ACC112 (cell line): Measurements from ENCODE around the gene OR2S2.
"Not testable (repeated sequence)": the region's sequence is repeated elsewhere in the genome, so short reads cannot be mapped to it uniquely, and the experiment has no call there.

Source experiments
- H2AFZ ChIP-seq: fragments of 200-600 bp; sonication (generic); one replicate; pipeline ENCODE4 v1.6.0; 2017; ENCODE audit warnings: antibody characterized with exemption, low read length; ENCODE audit not compliant: unreplicated experiment
- H3K27ac ChIP-seq: fragments of 200-600 bp; sonication (generic); 2 replicates; pipeline ENCODE4 v1.5.1; 2014; ENCODE audit warnings: low read depth, mild to moderate bottlenecking, antibody characterized with exemption, low read length, moderate library complexity
- H3K27me3 ChIP-seq: fragments of 200-600 bp; sonication (generic); 2 replicates; pipeline ENCODE4 v1.6.1; 2014; ENCODE audit warnings: mild to moderate bottlenecking, antibody characterized with exemption, low read length, moderate library complexity, mixed read lengths; ENCODE audit not compliant: insufficient read depth
- H3K36me3 ChIP-seq: fragments of 200-600 bp; sonication (generic); 2 replicates; pipeline ENCODE4 v1.6.1; 2016; ENCODE audit warnings: mild to moderate bottlenecking, antibody characterized with exemption, low read length, moderate library complexity, mixed read lengths; ENCODE audit not compliant: insufficient read depth
- H3K4me1 ChIP-seq: fragments of 200-600 bp; sonication (generic); one replicate; pipeline ENCODE4 v1.6.1; 2016; ENCODE audit warnings: low read length, mixed read lengths; ENCODE audit not compliant: insufficient read depth, unreplicated experiment, control insufficient read depth
- H3K4me3 ChIP-seq: fragments of 200-600 bp; sonication (generic); 2 replicates; pipeline ENCODE4 v1.5.1; 2014; ENCODE audit warnings: mild to moderate bottlenecking, low read depth, low read length
- H3K79me2 ChIP-seq: fragments of 200-600 bp; sonication (generic); one replicate; pipeline ENCODE4 v1.6.0; 2016; ENCODE audit warnings: low read length; ENCODE audit not compliant: control insufficient read depth, unreplicated experiment, insufficient read depth

The OR2S2 gene, protein sequence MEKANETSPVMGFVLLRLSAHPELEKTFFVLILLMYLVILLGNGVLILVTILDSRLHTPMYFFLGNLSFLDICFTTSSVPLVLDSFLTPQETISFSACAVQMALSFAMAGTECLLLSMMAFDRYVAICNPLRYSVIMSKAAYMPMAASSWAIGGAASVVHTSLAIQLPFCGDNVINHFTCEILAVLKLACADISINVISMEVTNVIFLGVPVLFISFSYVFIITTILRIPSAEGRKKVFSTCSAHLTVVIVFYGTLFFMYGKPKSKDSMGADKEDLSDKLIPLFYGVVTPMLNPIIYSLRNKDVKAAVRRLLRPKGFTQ

DNA sequence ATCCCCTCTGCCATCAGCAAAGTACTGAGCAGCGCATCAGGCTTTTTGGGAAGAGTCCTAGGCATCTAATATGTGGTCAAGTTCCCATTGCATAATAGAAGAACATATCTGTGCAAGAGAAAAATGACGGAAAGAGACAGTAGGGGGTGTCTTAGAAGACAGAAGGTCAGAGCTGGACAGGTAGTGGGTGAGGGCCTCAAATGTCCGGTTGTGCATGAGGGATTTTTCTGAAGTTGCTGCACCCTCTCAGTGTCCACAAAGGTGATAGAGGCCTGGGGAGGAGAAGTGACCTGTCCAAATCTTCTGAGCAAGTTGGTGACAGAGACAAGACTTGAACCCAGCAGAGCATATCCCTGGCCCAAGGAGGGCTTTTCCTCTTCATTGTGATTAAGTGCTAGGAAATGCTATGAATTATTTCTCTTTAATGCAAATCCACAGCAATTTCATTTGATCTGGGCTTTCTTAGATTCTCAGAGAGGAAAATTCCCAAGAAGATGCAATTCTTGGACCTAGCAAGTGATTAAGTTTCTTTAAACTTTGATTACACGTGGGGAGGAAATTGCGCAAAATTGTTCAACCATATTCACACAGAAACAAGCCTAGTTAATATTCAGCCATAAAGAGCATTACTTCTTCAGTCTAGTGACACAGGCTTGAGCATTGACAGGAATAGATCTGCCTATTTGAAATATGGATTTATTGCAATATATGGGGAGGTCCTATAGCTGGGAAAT, at the start of gene OR2S2:
Gene OR2S2 (minus strand): TSS at position 51 of the 734 bp plus-strand sequence. CDS start 56 bp downstream, outside the sequence.
- H3K4me1 ChIP-seq: peaks cover 29% of the 10 kb centered on the region
- H3K36me3 ChIP-seq: no peaks in the 10 kb centered on the region
- H3K4me3 ChIP-seq: no peak within 1 kb of the TSS
- no peak within 1 kb of the TSS for H3K27ac ChIP-seq
- no peak within 1 kb of the TSS for H2AFZ ChIP-seq
- no peaks in the 10 kb centered on the region for H3K79me2 ChIP-seq
- H3K27me3 ChIP-seq: no peaks in the 10 kb centered on the region

DNA sequence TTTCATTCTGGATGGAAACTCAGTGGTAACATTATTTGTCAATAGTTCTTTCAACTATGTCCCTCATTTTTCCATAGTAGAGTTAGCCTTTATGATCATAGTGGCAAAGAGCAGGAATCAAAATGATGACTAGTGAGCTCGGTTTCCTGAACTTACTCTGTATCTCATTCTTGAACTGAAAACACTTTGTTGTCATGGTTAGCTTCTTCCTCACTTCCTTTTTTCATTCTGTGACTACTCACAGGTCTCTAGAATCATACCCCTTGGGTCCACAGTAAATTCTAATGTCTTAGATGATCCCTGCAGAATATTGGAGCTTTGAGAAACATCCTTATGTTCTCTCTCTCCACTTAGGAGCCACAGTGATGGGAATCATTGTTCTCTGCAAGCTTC, 49.4 kb upstream of the OR2S2 start:
- no peaks in the 10 kb centered on the region for H3K4me1 ChIP-seq
- H3K79me2 ChIP-seq: no peaks in the 10 kb centered on the region
- no peak overlapping the region for H2AFZ ChIP-seq
- H3K4me3 ChIP-seq: no peak overlapping the region
- H3K27ac ChIP-seq: no peak overlapping the region
- no peaks in the 10 kb centered on the region for H3K36me3 ChIP-seq
- H3K27me3 ChIP-seq: peaks cover 21% of the 10 kb centered on the region; the same call in 1 of the 2 replicates

DNA sequence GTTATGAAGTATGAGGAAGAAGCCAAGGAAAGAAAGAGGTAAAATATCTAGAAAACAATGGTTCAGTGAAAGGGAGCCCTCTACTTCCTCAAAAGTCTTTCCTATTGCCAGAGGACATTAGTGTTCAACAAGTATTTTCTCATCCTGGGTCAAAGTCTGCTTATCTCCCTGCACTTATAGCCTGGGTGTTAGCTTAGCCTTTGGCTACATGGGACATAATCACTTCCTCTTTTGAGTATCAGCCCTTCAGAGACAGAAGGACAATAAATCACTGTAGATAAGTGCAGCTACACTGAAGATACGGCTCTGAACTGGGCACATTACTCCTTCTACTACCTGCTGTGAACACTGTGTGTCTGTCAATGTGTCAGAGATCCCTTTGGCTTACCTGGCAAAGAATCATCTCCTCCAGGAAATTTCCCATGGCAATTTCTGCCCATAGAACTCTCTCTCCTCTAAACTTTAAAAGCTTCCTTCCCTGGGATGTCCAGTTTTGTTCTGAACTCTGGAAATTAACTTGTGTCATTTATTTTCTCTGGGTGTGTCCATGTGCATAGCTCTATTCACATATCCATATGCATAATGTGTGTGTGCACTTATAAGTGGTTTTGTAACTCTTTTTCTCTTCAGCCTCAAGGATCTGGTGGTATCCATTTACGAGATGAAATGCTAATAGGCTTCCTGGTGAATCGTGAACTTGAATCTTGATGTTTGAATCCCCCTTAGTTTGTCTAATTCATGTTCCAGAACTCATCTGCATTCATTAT, 48.8 kb upstream of the OR2S2 start:
- Histone ChIP-seq H3K27me3 (peaks cover 21% of the 10 kb centered on the region; the same call in 1 of the 2 replicates), H3K4me1 (no peaks in the 10 kb centered on the region), H3K27ac (no peak overlapping the region), H3K36me3 (no peaks in the 10 kb centered on the region), H3K4me3 (no peak overlapping the region), H2AFZ (no peak overlapping the region), H3K79me2 (no peaks in the 10 kb centered on the region)

GRCh38 chr9:36005891-36006290, 47.9 kb upstream of the OR2S2 start:
- no peak overlapping the region for H3K27ac ChIP-seq
- no peaks in the 10 kb centered on the region for H3K4me1 ChIP-seq
- H3K4me3 ChIP-seq: no peak overlapping the region
- H3K36me3 ChIP-seq: no peaks in the 10 kb centered on the region
- H3K27me3 ChIP-seq: peaks cover 21% of the 10 kb centered on the region; the same call in 1 of the 2 replicates
- H3K79me2 ChIP-seq: no peaks in the 10 kb centered on the region
- H2AFZ ChIP-seq: no peak overlapping the region

- no peaks in the 10 kb centered on the region for H3K36me3 ChIP-seq
- H3K4me3 ChIP-seq: no peak overlapping the region
- peaks cover 13% of the 10 kb centered on the region for H3K4me1 ChIP-seq
- no peak overlapping the region for H2AFZ ChIP-seq
- H3K27me3 ChIP-seq: no peaks in the 10 kb centered on the region
- no peak overlapping the region for H3K27ac ChIP-seq
- no peaks in the 10 kb centered on the region for H3K79me2 ChIP-seq
These were observed 40.4 kb upstream of the OR2S2 start for GRCh38 chr9:35998333-35998732.

DNA sequence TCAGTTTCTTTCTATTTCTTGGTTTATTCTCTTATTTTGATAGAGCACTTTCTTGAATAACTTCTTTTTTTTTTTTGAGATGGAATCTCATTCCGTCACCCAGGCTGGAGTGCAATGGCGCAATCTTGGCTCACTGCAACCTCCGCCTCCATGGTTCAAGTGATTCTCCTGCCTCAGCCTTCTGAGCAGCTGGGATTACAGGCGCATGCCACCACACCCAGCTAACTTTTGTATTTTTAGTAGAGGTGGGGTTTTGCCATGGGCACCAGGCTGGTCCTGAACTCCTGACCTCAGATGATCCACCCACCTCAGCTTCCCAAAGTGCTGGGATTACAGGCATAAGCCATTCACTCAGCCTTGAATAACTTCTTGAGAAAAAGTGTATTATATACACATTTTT, 39.1 kb upstream of the OR2S2 start:
- H3K36me3 ChIP-seq, H2AFZ ChIP-seq, H3K4me3 ChIP-seq, H3K79me2 ChIP-seq, H3K27me3 ChIP-seq: not testable (repeated sequence)
- Histone ChIP-seq H3K27ac (peak overlapping the region; percentile 71), H3K4me1 (peaks cover 13% of the 10 kb centered on the region)

- H3K36me3 ChIP-seq: no peaks in the 10 kb centered on the region
- H3K4me3 ChIP-seq: no peak overlapping the region
- H3K27me3 ChIP-seq: no peaks in the 10 kb centered on the region
- H3K27ac ChIP-seq: peak overlapping the region; percentile 71
- peaks cover 13% of the 10 kb centered on the region for H3K4me1 ChIP-seq
- no peaks in the 10 kb centered on the region for H3K79me2 ChIP-seq
- H2AFZ ChIP-seq: no peak overlapping the region
These were observed 38.5 kb upstream of the OR2S2 start for GRCh38 chr9:35996358-35996970.

- Histone ChIP-seq H3K27ac (no peak overlapping the region), H3K4me3 (no peak overlapping the region), H3K4me1 (peaks cover 13% of the 10 kb centered on the region), H3K27me3 (no peaks in the 10 kb centered on the region), H3K36me3 (no peaks in the 10 kb centered on the region), H3K79me2 (no peaks in the 10 kb centered on the region), H2AFZ (no peak overlapping the region)
These were observed 37.0 kb upstream of the OR2S2 start for GRCh38 chr9:35994959-35995358.

GRCh38 chr9:35993976-35994720, 36.2 kb upstream of the OR2S2 start:
- Histone ChIP-seq H3K4me3 (no peak overlapping the region), H2AFZ (no peak overlapping the region), H3K79me2 (no peaks in the 10 kb centered on the region), H3K4me1 (peaks cover 13% of the 10 kb centered on the region), H3K27me3 (no peaks in the 10 kb centered on the region), H3K36me3 (no peaks in the 10 kb centered on the region), H3K27ac (no peak overlapping the region)

- H3K4me3 ChIP-seq, H3K36me3 ChIP-seq, H3K27ac ChIP-seq, H3K27me3 ChIP-seq, H2AFZ ChIP-seq, H3K79me2 ChIP-seq: not testable (repeated sequence)
- H3K4me1 ChIP-seq: peaks cover 13% of the 10 kb centered on the region
These were observed 35.2 kb upstream of the OR2S2 start for GRCh38 chr9:35993136-35993535.
